Sciatic nerve (tissue), 2 donors: ENCODE measurements around the gene PITPNC1. TPM values are rescaled to one million over a fixed set of nuclear protein-coding genes. Genes with fewer than 3 reads are reported as not detected.
"Not testable (repeated sequence)": the region's sequence is repeated elsewhere in the genome, so short reads cannot be mapped to it uniquely, and the experiment has no call there.

Experiments
- ATAC-seq: fragments of 200-7000 bp; cut with Tn5 transposase; one replicate; pipeline ENCODE4 v1.9.1; 2020; ENCODE audit warnings: mild to moderate bottlenecking, moderate library complexity
- DNase-seq: peaks from one replicate; pipeline ENCODE4 v3.0.0-alpha.2; 2020; ENCODE audit warnings: low spot score
- intact Hi-C: fragments of 100-400 bp; cut with DNase I; formaldehyde crosslinking; loops from one replicate; pipeline ENCODE4 v1.14.2; 2022
- total RNA-seq: library from RNA; stranded (reverse); fragmentation: NEBNext Ultra II Directional; extraction: Animal tissue kit (Norgen Biotek cat#: 25700); gene quantifications from one replicate; pipeline ENCODE4 v1.2.1, GENCODE V29; 2021
- donor health status: DM: no; HTN: no; CAD: no.
- donor health status: DM: no; HTN: no; CAD: no.

Gene PITPNC1
- total RNA-seq, 1 donor from 2014 or later: 27.9 TPM

GRCh38 chr17:67613961-67614360 is 236.9 kb downstream of the PITPNC1 start:
- peak; percentile 19 for DNase-seq
- ATAC-seq: no peak
- intact Hi-C loops: no loop called here

- intact Hi-C loops: no loop called here
- ATAC-seq: peak; percentile 89
Measured at GRCh38 chr17:67615011-67615561, 238.0 kb downstream of the PITPNC1 start.

GRCh38 chr17:67615736-67616135 is 238.7 kb downstream of the PITPNC1 start:
- ATAC-seq: peak; percentile 71
- intact Hi-C loops: no loop called here
- peak; percentile 53 for DNase-seq

More at GRCh38 chr17:67615011-67615561, 238.0 kb downstream of the PITPNC1 start:
- DNase-seq: peak; percentile 64

GRCh38 chr17:67617304-67617899 is 240.3 kb downstream of the PITPNC1 start:
- DNase-seq (no peak), ATAC-seq (peak; percentile 53)
- intact Hi-C loops: no loop called here

- no peak for ATAC-seq
- intact Hi-C loops: no loop called here
- DNase-seq: no peak
Measured at GRCh38 chr17:67619555-67619954, 242.5 kb downstream of the PITPNC1 start.

GRCh38 chr17:67620088-67620487 is 243.0 kb downstream of the PITPNC1 start:
- no peak for ATAC-seq
- no peak for DNase-seq

GRCh38 chr17:67620636-67621035 is 243.6 kb downstream of the PITPNC1 start:
- no peak for DNase-seq
- intact Hi-C loops: no loop called here

More at GRCh38 chr17:67620088-67620487, 243.0 kb downstream of the PITPNC1 start:
- intact Hi-C loops: no loop called here

GRCh38 chr17:67623767-67624166 is 246.7 kb downstream of the PITPNC1 start:
- no peak for DNase-seq
- intact Hi-C loops: no loop called here
- no peak for ATAC-seq

More at GRCh38 chr17:67620636-67621035, 243.6 kb downstream of the PITPNC1 start:
- ATAC-seq: no peak

- no peak for DNase-seq
- no peak for ATAC-seq
- intact Hi-C loops: no loop called here
Measured at GRCh38 chr17:67624886-67625656, 248.0 kb downstream of the PITPNC1 start.

- intact Hi-C loops: no loop called here
- DNase-seq: no peak
- no peak for ATAC-seq
Measured at GRCh38 chr17:67625971-67626370, 248.9 kb downstream of the PITPNC1 start.

- no peak for DNase-seq
- ATAC-seq: peak; percentile 13
- intact Hi-C loops: no loop called here
Measured at GRCh38 chr17:67628580-67629013, 251.5 kb downstream of the PITPNC1 start.

- DNase-seq (no peak), ATAC-seq (peak; percentile 80)
- intact Hi-C loops: no loop called here
Measured at GRCh38 chr17:67629971-67630320, 252.9 kb downstream of the PITPNC1 start.

GRCh38 chr17:67630836-67631235 is 253.8 kb downstream of the PITPNC1 start:
- intact Hi-C loops, ATAC-seq, DNase-seq: not testable (repeated sequence)

- intact Hi-C loops: no loop called here
- DNase-seq (no peak), ATAC-seq (no peak)
Measured at GRCh38 chr17:67632141-67632540, 255.1 kb downstream of the PITPNC1 start.

GRCh38 chr17:67633751-67634211 is 256.7 kb downstream of the PITPNC1 start:
- intact Hi-C loops: no loop called here
- DNase-seq (no peak), ATAC-seq (no peak)

- ATAC-seq: no peak
- intact Hi-C loops: no loop called here
- DNase-seq: no peak
Measured at GRCh38 chr17:67635681-67636080, 258.6 kb downstream of the PITPNC1 start.

GRCh38 chr17:67636312-67636711 is 259.2 kb downstream of the PITPNC1 start:
- ATAC-seq: no peak
- intact Hi-C loops: no loop called here
- DNase-seq: no peak

GRCh38 chr17:67636834-67637520 is 259.9 kb downstream of the PITPNC1 start:
- ATAC-seq (no peak), DNase-seq (no peak)
- intact Hi-C loops: no loop called here

- ATAC-seq (no peak), DNase-seq (no peak)
- intact Hi-C loops: no loop called here
Measured at GRCh38 chr17:67637901-67638641, 261.0 kb downstream of the PITPNC1 start.
